NCI-H146 treated with DMSO at 0.1 percent for 48 hours (cell line): Measurements from ENCODE around the gene CCL20.

ENCODE experiments used
- DNase-seq: peaks from one replicate; lab custom pipeline; 2025; ENCODE audit not compliant: unreplicated experiment; lab: John Stamatoyannopoulos, UW

The CCL20 gene

GRCh38 chr2:227802882-227803281, 10.8 kb upstream of the CCL20 start:
- DNase-seq, result no peak

GRCh38 chr2:227804975-227805374, 8.7 kb upstream of the CCL20 start:
- no peak for DNase-seq

GRCh38 chr2:227805578-227805977, 8.1 kb upstream of the CCL20 start:
- DNase-seq, result no peak

GRCh38 chr2:227808936-227809335, 4.7 kb upstream of the CCL20 start:
- DNase-seq, result no peak

GRCh38 chr2:227812001-227812400, 1.6 kb upstream of the CCL20 start:
- DNase-seq, result no peak

- no peak for DNase-seq
Measured at GRCh38 chr2:227813229-227813561, 447 bp upstream of the CCL20 start.

- DNase-seq, result no peak
Measured at GRCh38 chr2:227815066-227815465, 1.4 kb downstream of the CCL20 start.

- no peak for DNase-seq
Measured at GRCh38 chr2:227816507-227817294, 3.1 kb downstream of the CCL20 start.

- no peak for DNase-seq
Measured at GRCh38 chr2:227817336-227817735, 3.7 kb downstream of the CCL20 start.

GRCh38 chr2:227817850-227818674, 4.4 kb downstream of the CCL20 start:
- no peak for DNase-seq

- DNase-seq, result no peak
Measured at GRCh38 chr2:227818675-227819397, 5.2 kb downstream of the CCL20 start.

GRCh38 chr2:227819398-227819697, 5.7 kb downstream of the CCL20 start:
- no peak for DNase-seq

GRCh38 chr2:227821043-227821942, 7.7 kb downstream of the CCL20 start:
- DNase-seq, result no peak

GRCh38 chr2:227822416-227823003, 8.9 kb downstream of the CCL20 start:
- no peak for DNase-seq

- DNase-seq, result no peak
Measured at GRCh38 chr2:227823922-227824321, 10.3 kb downstream of the CCL20 start.

- no peak for DNase-seq
Measured at GRCh38 chr2:227824711-227825110, 11.1 kb downstream of the CCL20 start.

GRCh38 chr2:227826019-227826521, 12.4 kb downstream of the CCL20 start:
- DNase-seq, result no peak

- DNase-seq, result no peak
Measured at GRCh38 chr2:227826563-227826962, 12.9 kb downstream of the CCL20 start.

- no peak for DNase-seq
Measured at GRCh38 chr2:227827143-227827542, 13.5 kb downstream of the CCL20 start.

GRCh38 chr2:227828477-227828912, 14.9 kb downstream of the CCL20 start:
- no peak for DNase-seq
